GM10248 (cell line): ENCODE measurements around the gene TCF12.

Experiments used
- CTCF ChIA-PET: fragments of 300-600 bp; sonication (Branson Sonifier 250); formaldehyde crosslinking; extraction: SDS; loops from one replicate; lab custom pipeline; 2021; ENCODE audit warnings: antibody characterized with exemption; lab: Yijun Ruan, JAX
- POLR2A ChIA-PET: fragments of 350-650 bp; sonication (Branson Sonifier 250); formaldehyde crosslinking; extraction: SDS; loops from one replicate; lab custom pipeline; 2020; ENCODE audit warnings: antibody characterized with exemption; lab: Yijun Ruan, JAX
- DNase-seq: peaks from one replicate; pipeline ENCODE4 v3.0.0; 2012; ENCODE audit errors: extremely low spot score
- TF ChIP-seq, protein P1 (sequence below): IDR thresholded peaks from 2 replicates; pipeline ENCODE4 v1.5.1; 2012; ENCODE audit warnings: mild to moderate bottlenecking, low read depth; ENCODE audit errors: extremely low read depth, missing control alignments, control extremely low read depth

TCF12 gene

DNA sequence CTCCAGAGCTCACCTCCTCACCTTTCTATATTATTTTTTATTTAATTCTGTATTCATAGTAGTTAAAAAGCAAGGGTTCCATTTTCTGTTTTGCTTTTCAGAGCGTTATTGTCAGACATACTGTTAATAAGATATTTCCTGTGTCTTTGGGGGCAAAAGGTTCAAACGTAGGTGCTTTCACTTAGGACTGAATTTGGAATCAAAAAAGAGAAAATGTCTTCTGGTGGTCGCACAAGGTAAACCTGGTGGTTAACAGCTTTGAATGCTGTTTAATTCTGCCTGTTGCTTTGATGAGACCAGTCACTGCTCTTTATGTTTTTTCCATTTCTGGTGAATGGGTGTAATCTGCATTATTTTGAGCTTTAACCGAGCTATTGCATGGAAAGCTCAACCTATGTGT, 212.5 kb downstream of the TCF12 start:
- TF ChIP-seq, protein P1, sequence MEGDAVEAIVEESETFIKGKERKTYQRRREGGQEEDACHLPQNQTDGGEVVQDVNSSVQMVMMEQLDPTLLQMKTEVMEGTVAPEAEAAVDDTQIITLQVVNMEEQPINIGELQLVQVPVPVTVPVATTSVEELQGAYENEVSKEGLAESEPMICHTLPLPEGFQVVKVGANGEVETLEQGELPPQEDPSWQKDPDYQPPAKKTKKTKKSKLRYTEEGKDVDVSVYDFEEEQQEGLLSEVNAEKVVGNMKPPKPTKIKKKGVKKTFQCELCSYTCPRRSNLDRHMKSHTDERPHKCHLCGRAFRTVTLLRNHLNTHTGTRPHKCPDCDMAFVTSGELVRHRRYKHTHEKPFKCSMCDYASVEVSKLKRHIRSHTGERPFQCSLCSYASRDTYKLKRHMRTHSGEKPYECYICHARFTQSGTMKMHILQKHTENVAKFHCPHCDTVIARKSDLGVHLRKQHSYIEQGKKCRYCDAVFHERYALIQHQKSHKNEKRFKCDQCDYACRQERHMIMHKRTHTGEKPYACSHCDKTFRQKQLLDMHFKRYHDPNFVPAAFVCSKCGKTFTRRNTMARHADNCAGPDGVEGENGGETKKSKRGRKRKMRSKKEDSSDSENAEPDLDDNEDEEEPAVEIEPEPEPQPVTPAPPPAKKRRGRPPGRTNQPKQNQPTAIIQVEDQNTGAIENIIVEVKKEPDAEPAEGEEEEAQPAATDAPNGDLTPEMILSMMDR = no peak

GRCh38 chr15:57133127-57133968, 214.9 kb downstream of the TCF12 start:
- peak; percentile 41 for DNase-seq
- POLR2A ChIA-PET = no interaction called here

More for the DNA sequence above, 212.5 kb downstream of the TCF12 start:
- POLR2A ChIA-PET = no interaction called here
- DNase-seq = no peak
- CTCF ChIA-PET = interaction anchor here (2.0 to 7.9 kb wide), 2 partner anchors 12 to 15 kb away, joined by 6 to 55 read pairs; no protein-coding TSS in a partner anchor

GRCh38 chr15:57134071-57134605, 215.7 kb downstream of the TCF12 start:
- CTCF ChIA-PET = interaction anchor here (1.0 to 7.9 kb wide), 5 partner anchors 9 to 113 kb away, joined by 3 to 55 read pairs (median 3); no protein-coding TSS in a partner anchor
- POLR2A ChIA-PET = no interaction called here
- no peak for DNase-seq
- TF ChIP-seq, protein P1 = no peak

More at GRCh38 chr15:57133127-57133968, 214.9 kb downstream of the TCF12 start:
- TF ChIP-seq, protein P1 = no peak
- CTCF ChIA-PET = interaction anchor here (0.6 to 7.9 kb wide), 6 partner anchors 9 to 112 kb away, joined by 3 to 55 read pairs (median 4); no protein-coding TSS in a partner anchor

GRCh38 chr15:57134851-57135250, 216.4 kb downstream of the TCF12 start:
- CTCF ChIA-PET = interaction anchor here (1.2 to 7.9 kb wide), 5 partner anchors 9 to 172 kb away, joined by 3 to 55 read pairs (median 3); no protein-coding TSS in a partner anchor
- TF ChIP-seq, protein P1 = no peak
- POLR2A ChIA-PET = no interaction called here
- no peak for DNase-seq

DNA sequence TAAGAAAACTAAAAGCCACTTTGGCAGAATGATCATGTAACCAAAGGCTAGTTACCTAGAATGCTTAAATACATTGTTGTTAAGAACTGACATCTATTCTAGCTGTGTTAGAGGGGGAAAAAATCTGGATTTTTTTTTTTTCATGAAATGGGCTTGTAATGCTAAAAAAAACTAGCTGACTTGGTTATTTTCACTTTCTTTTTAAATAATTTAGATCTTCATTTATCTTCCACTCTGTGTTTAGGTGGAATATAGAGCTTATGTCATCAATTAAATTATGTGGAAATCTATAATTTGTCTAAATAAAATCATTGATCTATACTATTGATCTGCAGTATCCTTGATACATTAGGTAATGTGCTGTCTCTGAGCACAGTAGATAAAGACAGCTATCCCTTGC, 217.4 kb downstream of the TCF12 start:
- CTCF ChIA-PET = interaction anchor here (1.1 to 7.9 kb wide), 8 partner anchors 10 to 313 kb away, joined by 3 to 55 read pairs (median 4); no protein-coding TSS in a partner anchor

More for the DNA sequence above, 217.4 kb downstream of the TCF12 start:
- POLR2A ChIA-PET = interaction anchor here (0.6 kb wide), 1 partner anchor 27 kb away, joined by 3 read pairs; no protein-coding TSS in a partner anchor
- TF ChIP-seq, protein P1 = no peak
- no peak for DNase-seq
